GM23338 (cell line): Measurements from ENCODE around the gene APOM.

ENCODE experiments used
- EZH2 ChIP-seq: fragments of 200-600 bp; sonication (generic); IDR thresholded peaks from one replicate; pipeline ENCODE4 v1.8.0; 2017; ENCODE audit warnings: antibody characterized with exemption, mild to moderate bottlenecking, low read depth; ENCODE audit not compliant: unreplicated experiment
- EZH2phosphoT487 ChIP-seq: fragments of 200-600 bp; sonication (generic); IDR thresholded peaks from one replicate; pipeline ENCODE4 v1.8.1; 2018; ENCODE audit warnings: antibody characterized with exemption; ENCODE audit not compliant: unreplicated experiment
- JUNB ChIP-seq: IDR thresholded peaks from one replicate; pipeline ENCODE4 v1.6.1; 2016; ENCODE audit warnings: antibody characterized with exemption; ENCODE audit not compliant: unreplicated experiment
- POLR2AphosphoS5 ChIP-seq: IDR thresholded peaks from 2 replicates; pipeline ENCODE4 v1.6.1; 2016; ENCODE audit warnings: antibody characterized with exemption, low read depth
- TF ChIP-seq, protein P1 (sequence below): IDR thresholded peaks from one replicate; pipeline ENCODE4 v1.6.1; 2018; ENCODE audit warnings: antibody characterized with exemption; ENCODE audit not compliant: unreplicated experiment
- TF ChIP-seq, protein P2 (sequence below), 2 experiments: fragments of 200-600 bp in 1 of 2; sonication (generic) in 1 of 2; conservative IDR thresholded peaks; 2 replicates each; pipeline versions ENCODE4 v1.5.1 to v1.6.1; 2016 to 2017; ENCODE audit warnings: antibody characterized with exemption in 2 of 2, low read depth in 2 of 2, mild to moderate bottlenecking in 2 of 2, moderate library complexity in 1 of 2

DNA sequence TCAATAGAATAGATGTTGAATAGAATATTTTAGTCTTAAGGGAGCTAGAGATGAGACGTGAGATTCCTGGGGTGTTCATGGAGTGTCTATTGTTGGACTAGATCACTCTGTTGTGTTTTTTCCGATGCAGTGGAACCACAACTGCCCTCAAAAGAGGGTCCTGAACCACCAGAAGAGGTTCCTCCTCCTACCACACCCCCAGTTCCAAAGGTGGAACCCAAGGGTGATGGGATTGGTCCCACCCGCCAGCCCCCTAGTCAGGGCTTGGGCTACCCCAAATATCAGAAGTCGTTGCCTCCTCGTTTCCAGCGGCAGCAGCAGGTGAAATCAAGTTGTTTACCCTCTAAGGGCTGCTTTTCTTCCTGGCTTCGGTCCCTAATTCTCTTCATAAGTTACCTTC lies 26.7 kb upstream of the APOM start:
- no peak for TF ChIP-seq POLR2AphosphoS5
- TF ChIP-seq, protein P1, sequence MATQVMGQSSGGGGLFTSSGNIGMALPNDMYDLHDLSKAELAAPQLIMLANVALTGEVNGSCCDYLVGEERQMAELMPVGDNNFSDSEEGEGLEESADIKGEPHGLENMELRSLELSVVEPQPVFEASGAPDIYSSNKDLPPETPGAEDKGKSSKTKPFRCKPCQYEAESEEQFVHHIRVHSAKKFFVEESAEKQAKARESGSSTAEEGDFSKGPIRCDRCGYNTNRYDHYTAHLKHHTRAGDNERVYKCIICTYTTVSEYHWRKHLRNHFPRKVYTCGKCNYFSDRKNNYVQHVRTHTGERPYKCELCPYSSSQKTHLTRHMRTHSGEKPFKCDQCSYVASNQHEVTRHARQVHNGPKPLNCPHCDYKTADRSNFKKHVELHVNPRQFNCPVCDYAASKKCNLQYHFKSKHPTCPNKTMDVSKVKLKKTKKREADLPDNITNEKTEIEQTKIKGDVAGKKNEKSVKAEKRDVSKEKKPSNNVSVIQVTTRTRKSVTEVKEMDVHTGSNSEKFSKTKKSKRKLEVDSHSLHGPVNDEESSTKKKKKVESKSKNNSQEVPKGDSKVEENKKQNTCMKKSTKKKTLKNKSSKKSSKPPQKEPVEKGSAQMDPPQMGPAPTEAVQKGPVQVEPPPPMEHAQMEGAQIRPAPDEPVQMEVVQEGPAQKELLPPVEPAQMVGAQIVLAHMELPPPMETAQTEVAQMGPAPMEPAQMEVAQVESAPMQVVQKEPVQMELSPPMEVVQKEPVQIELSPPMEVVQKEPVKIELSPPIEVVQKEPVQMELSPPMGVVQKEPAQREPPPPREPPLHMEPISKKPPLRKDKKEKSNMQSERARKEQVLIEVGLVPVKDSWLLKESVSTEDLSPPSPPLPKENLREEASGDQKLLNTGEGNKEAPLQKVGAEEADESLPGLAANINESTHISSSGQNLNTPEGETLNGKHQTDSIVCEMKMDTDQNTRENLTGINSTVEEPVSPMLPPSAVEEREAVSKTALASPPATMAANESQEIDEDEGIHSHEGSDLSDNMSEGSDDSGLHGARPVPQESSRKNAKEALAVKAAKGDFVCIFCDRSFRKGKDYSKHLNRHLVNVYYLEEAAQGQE = no peak
- TF ChIP-seq, protein P2, sequence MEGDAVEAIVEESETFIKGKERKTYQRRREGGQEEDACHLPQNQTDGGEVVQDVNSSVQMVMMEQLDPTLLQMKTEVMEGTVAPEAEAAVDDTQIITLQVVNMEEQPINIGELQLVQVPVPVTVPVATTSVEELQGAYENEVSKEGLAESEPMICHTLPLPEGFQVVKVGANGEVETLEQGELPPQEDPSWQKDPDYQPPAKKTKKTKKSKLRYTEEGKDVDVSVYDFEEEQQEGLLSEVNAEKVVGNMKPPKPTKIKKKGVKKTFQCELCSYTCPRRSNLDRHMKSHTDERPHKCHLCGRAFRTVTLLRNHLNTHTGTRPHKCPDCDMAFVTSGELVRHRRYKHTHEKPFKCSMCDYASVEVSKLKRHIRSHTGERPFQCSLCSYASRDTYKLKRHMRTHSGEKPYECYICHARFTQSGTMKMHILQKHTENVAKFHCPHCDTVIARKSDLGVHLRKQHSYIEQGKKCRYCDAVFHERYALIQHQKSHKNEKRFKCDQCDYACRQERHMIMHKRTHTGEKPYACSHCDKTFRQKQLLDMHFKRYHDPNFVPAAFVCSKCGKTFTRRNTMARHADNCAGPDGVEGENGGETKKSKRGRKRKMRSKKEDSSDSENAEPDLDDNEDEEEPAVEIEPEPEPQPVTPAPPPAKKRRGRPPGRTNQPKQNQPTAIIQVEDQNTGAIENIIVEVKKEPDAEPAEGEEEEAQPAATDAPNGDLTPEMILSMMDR (conservative IDR thresholded peaks at IDR 0.05; ENCODE audit: low read depth in 2 of 2) = no peak
- no peak for TF ChIP-seq EZH2
- TF ChIP-seq EZH2phosphoT487 = no peak
- TF ChIP-seq JUNB = no peak
